Lower lobe of right lung (tissue), 2 donors: ENCODE data around the gene ABT1. TPM values are rescaled to one million over a fixed set of nuclear protein-coding genes. Genes with fewer than 3 reads are reported as not detected.

Experiments used
- ATAC-seq, 2 donors: fragments of 200-7000 bp; cut with Tn5 transposase; one replicate each; pipeline ENCODE4 v1.9.1; 2020 to 2022; ENCODE audit warnings: mild to moderate bottlenecking in 2 of 2, moderate library complexity in 2 of 2
- DNase-seq: peaks from one replicate; pipeline ENCODE4 v3.0.0-alpha.2; 2020
- H3K27ac ChIP-seq: fragments of 200-600 bp; one replicate; pipeline ENCODE4 v1.8.0; 2022
- H3K27me3 ChIP-seq: fragments of 200-600 bp; one replicate; pipeline ENCODE4 v1.8.0; 2022; ENCODE audit warnings: low read depth
- H3K36me3 ChIP-seq: fragments of 200-600 bp; one replicate; pipeline ENCODE4 v1.8.0; 2022; ENCODE audit warnings: mild to moderate bottlenecking
- H3K4me1 ChIP-seq: fragments of 200-600 bp; one replicate; pipeline ENCODE4 v1.8.0; 2022
- H3K4me3 ChIP-seq: fragments of 200-600 bp; one replicate; pipeline ENCODE4 v1.8.0; 2022; ENCODE audit warnings: mild to moderate bottlenecking
- H3K9me3 ChIP-seq: fragments of 200-600 bp; one replicate; pipeline ENCODE4 v1.8.0; 2022
- intact Hi-C: fragments of 100-400 bp; cut with DNase I; formaldehyde crosslinking; loops from one replicate; pipeline ENCODE4 v1.11.0; 2022
- total RNA-seq: library from RNA; stranded (reverse); fragmentation: NEBNext Ultra II Directional; extraction: Animal tissue kit (Norgen Biotek cat#: 25700); gene quantifications from one replicate; pipeline ENCODE4 v1.2.1, GENCODE V29; 2021
- TF ChIP-seq, protein P1 (sequence below): fragments of 200-600 bp; IDR thresholded peaks from one replicate; pipeline ENCODE4 v1.8.0; 2022; ENCODE audit warnings: antibody characterized with exemption, mild to moderate bottlenecking
- donor health status: DM: no; HTN: yes; CAD: no; lungs with severe emphysema.

Gene ABT1
- total RNA-seq, 1 donor from 2014 or later = 13.5 TPM

DNA sequence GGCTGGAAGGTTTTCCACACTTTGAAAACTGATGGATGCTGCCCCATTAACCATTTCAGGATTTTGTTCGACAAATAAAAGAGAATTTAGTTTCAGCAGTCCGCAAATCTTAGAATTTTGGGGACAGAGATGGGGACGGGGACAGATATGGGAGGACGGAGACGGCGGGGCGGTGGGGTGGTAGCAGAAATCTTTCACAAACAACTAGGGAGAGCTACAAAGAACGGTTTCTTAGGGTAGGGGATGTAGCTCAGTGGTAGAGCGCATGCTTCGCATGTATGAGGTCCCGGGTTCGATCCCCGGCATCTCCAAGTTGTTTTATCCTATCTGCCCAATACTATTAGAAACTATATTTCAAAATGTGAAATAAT lies 43.5 kb upstream of the ABT1 start:
- H3K9me3 ChIP-seq = no peaks in the 10 kb centered on the region
- peak overlapping the region; percentile 51 for H3K27ac ChIP-seq
- TF ChIP-seq, protein P1, sequence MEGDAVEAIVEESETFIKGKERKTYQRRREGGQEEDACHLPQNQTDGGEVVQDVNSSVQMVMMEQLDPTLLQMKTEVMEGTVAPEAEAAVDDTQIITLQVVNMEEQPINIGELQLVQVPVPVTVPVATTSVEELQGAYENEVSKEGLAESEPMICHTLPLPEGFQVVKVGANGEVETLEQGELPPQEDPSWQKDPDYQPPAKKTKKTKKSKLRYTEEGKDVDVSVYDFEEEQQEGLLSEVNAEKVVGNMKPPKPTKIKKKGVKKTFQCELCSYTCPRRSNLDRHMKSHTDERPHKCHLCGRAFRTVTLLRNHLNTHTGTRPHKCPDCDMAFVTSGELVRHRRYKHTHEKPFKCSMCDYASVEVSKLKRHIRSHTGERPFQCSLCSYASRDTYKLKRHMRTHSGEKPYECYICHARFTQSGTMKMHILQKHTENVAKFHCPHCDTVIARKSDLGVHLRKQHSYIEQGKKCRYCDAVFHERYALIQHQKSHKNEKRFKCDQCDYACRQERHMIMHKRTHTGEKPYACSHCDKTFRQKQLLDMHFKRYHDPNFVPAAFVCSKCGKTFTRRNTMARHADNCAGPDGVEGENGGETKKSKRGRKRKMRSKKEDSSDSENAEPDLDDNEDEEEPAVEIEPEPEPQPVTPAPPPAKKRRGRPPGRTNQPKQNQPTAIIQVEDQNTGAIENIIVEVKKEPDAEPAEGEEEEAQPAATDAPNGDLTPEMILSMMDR = no peak
- intact Hi-C loops = no loop called here
- H3K27me3 ChIP-seq = no peaks in the 10 kb centered on the region
- DNase-seq (peak; percentile 64), ATAC-seq (peak; percentile 88 to 89)
- peak overlapping the region; percentile 55 for H3K4me3 ChIP-seq
- H3K4me1 ChIP-seq = peaks cover 17% of the 10 kb centered on the region
- no peaks in the 10 kb centered on the region for H3K36me3 ChIP-seq

GRCh38 chr6:26553635-26554446 lies 42.9 kb upstream of the ABT1 start:
- intact Hi-C loops = no loop called here
- DNase-seq (peak; percentile 77), ATAC-seq (peak; percentile 83 to 94)
- no peaks in the 10 kb centered on the region for H3K9me3 ChIP-seq
- H3K27me3 ChIP-seq = no peaks in the 10 kb centered on the region
- no peaks in the 10 kb centered on the region for H3K36me3 ChIP-seq
- H3K4me1 ChIP-seq = peaks cover 17% of the 10 kb centered on the region
- H3K27ac ChIP-seq = peak overlapping the region; percentile 51
- TF ChIP-seq, protein P1 = no peak
- peak overlapping the region; percentile 55 for H3K4me3 ChIP-seq

- peak overlapping the region; percentile 55 for H3K4me3 ChIP-seq
- TF ChIP-seq, protein P1 = no peak
- peak overlapping the region; percentile 51 for H3K27ac ChIP-seq
- intact Hi-C loops = no loop called here
- H3K27me3 ChIP-seq = no peaks in the 10 kb centered on the region
- H3K9me3 ChIP-seq = no peaks in the 10 kb centered on the region
- H3K36me3 ChIP-seq = no peaks in the 10 kb centered on the region
- no peak for DNase-seq
- H3K4me1 ChIP-seq = peaks cover 17% of the 10 kb centered on the region
- ATAC-seq = no peak
Observed at GRCh38 chr6:26554447-26554696, 42.4 kb upstream of the ABT1 start.

DNA sequence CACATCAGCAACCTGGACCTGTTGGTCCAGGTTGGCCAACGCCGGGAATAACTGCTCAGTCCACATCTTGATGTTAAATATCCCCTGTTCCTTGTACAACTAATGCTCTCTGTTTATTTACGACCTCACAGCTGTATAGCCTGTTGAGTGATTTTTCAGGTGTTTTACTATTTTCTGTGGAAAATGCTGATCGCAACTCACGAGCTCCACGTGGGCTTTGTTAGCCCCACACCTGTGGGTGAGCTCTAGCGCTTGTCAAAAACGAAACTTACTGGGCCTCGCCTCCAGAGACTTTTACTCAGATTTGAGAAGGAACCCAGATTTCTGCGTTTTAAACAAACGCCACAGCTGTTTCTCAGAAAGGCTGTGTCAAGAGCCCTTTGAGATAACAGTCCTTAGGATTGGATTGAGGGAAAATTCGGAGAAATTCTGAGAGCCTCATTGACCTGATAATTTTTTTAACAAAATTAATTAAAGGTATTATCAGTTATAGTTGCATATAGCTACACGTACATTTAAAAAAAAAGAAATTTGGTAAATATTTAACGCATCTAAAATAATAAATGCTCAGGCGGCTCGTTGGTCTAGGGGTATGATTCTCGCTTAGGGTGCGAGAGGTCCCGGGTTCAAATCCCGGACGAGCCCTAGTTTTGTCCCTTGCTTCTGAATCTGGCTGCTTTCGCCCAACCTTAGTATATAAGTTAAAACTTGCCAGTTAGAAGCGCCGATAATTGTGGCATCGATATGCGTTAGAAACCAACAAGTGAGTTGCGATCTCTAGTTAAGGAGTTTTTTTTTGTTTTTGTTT lies 41.9 kb upstream of the ABT1 start:
- TF ChIP-seq, protein P1 = no peak
- ATAC-seq (peak in 1 of 2 donors; percentile 37), DNase-seq (no peak)
- intact Hi-C loops = no loop called here
- Histone ChIP-seq H3K27me3 (no peaks in the 10 kb centered on the region), H3K27ac (peak overlapping the region; percentile 51), H3K4me1 (peaks cover 15% of the 10 kb centered on the region), H3K9me3 (no peaks in the 10 kb centered on the region), H3K36me3 (no peaks in the 10 kb centered on the region), H3K4me3 (peak overlapping the region; percentile 55)

DNA sequence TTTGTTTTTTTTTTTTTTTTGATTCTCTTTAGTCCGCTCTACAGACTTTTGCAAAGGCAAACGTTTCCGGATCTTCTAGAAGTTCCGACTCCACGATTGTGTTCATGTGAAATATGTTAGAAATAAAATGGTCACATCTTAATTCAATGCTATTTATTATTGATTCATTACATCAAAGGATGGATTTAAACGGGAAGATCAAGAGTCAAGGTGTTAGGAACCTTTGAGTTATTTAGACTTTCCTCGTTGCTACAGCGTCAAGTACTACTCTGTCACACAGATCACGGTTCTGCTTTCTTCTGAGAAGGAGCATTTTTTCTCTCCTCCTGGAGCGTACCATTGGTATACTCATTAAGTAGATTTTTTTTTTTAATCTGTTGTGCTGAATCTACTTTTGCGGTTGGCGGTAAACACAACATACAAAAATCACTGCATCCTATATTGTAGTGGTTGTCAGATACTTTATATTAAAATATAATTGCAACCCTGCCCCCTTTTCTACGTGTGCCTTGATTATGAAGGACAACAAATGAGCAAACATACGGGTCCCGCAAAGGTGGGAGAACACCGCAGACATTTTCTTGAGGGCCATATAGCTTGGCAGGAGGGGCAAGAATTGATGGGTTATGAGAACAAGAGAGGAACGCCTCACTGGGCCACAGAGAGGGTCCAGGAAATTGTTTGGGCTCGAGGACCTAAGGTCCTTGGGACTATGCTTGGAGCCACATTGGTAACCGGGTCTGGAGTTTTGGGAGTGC lies 41.1 kb upstream of the ABT1 start:
- peak overlapping the region; percentile 55 for H3K4me3 ChIP-seq
- ATAC-seq = no peak
- DNase-seq = no peak
- no peaks in the 10 kb centered on the region for H3K9me3 ChIP-seq
- no peaks in the 10 kb centered on the region for H3K27me3 ChIP-seq
- H3K27ac ChIP-seq = no peak overlapping the region
- intact Hi-C loops = no loop called here
- H3K36me3 ChIP-seq = no peaks in the 10 kb centered on the region
- TF ChIP-seq, protein P1 = no peak
- H3K4me1 ChIP-seq = peaks cover 7% of the 10 kb centered on the region
